ENCODE measurements around the gene CYB5D1.

Gene CYB5D1

GRCh38 chr17:7867881-7868329 is 10.1 kb downstream of the CYB5D1 start:
- DNase-seq (ENCODE audit: low read depth), result peak; percentile 66
- H3K4me3 ChIP-seq (ENCODE audit: low read depth, low read length), result no peak overlapping the region
- TF ChIP-seq POLR2A (IDR thresholded peaks at IDR 0.05; ENCODE audit: extremely low read depth, insufficient read length), result no peak
- TF ChIP-seq MAX (IDR thresholded peaks at IDR 0.05; ENCODE audit: low read depth, low read length), result no peak

GRCh38 chr17:7873051-7873450 is 15.2 kb downstream of the CYB5D1 start:
- no peak for TF ChIP-seq MAX (IDR thresholded peaks at IDR 0.05; ENCODE audit: low read depth, low read length)
- no peak for TF ChIP-seq POLR2A (IDR thresholded peaks at IDR 0.05; ENCODE audit: extremely low read depth, insufficient read length)
- no peak for TF ChIP-seq CTCF (IDR thresholded peaks at IDR 0.05; ENCODE audit: low read depth, low read length)
- TF ChIP-seq MYC (IDR thresholded peaks at IDR 0.05; ENCODE audit: low read depth, low read length), result no peak
- H3K4me3 ChIP-seq (ENCODE audit: low read depth, low read length), result no peak overlapping the region
- DNase-seq (ENCODE audit: low read depth), result no peak

- no peak overlapping the region for H3K4me3 ChIP-seq (ENCODE audit: low read depth, low read length)
- DNase-seq (ENCODE audit: low read depth), result no peak
- TF ChIP-seq CTCF (IDR thresholded peaks at IDR 0.05; ENCODE audit: low read depth, low read length) (no peak), MYC (IDR thresholded peaks at IDR 0.05; ENCODE audit: low read depth, low read length) (no peak), MAX (IDR thresholded peaks at IDR 0.05; ENCODE audit: low read depth, low read length) (no peak), POLR2A (IDR thresholded peaks at IDR 0.05; ENCODE audit: extremely low read depth, insufficient read length) (no peak)
These were observed 18.1 kb downstream of the CYB5D1 start for GRCh38 chr17:7875804-7876370.

- TF ChIP-seq POLR2A (IDR thresholded peaks at IDR 0.05; ENCODE audit: extremely low read depth, insufficient read length), result no peak
- no peak for TF ChIP-seq MAX (IDR thresholded peaks at IDR 0.05; ENCODE audit: low read depth, low read length)
- no peak for TF ChIP-seq MYC (IDR thresholded peaks at IDR 0.05; ENCODE audit: low read depth, low read length)
- TF ChIP-seq CTCF (IDR thresholded peaks at IDR 0.05; ENCODE audit: low read depth, low read length), result no peak
- no peak overlapping the region for H3K4me3 ChIP-seq (ENCODE audit: low read depth, low read length)
- no peak for DNase-seq (ENCODE audit: low read depth)
These were observed 20.4 kb downstream of the CYB5D1 start for GRCh38 chr17:7878234-7878633.

- TF ChIP-seq POLR2A (IDR thresholded peaks at IDR 0.05; ENCODE audit: extremely low read depth, insufficient read length) (no peak), MYC (IDR thresholded peaks at IDR 0.05; ENCODE audit: low read depth, low read length) (no peak), MAX (IDR thresholded peaks at IDR 0.05; ENCODE audit: low read depth, low read length) (no peak)
- no peak for DNase-seq (ENCODE audit: low read depth)
- no peak overlapping the region for H3K4me3 ChIP-seq (ENCODE audit: low read depth, low read length)
These were observed 22.5 kb downstream of the CYB5D1 start for GRCh38 chr17:7880076-7880868.

GRCh38 chr17:7881276-7882054 is 23.7 kb downstream of the CYB5D1 start:
- no peak overlapping the region for H3K4me3 ChIP-seq (ENCODE audit: low read depth, low read length)
- DNase-seq (ENCODE audit: low read depth), result no peak
- no peak for TF ChIP-seq MAX (IDR thresholded peaks at IDR 0.05; ENCODE audit: low read depth, low read length)

Data from NB4 (cell line).